ENCODE results near the gene SOBP.

SOBP gene

DNA sequence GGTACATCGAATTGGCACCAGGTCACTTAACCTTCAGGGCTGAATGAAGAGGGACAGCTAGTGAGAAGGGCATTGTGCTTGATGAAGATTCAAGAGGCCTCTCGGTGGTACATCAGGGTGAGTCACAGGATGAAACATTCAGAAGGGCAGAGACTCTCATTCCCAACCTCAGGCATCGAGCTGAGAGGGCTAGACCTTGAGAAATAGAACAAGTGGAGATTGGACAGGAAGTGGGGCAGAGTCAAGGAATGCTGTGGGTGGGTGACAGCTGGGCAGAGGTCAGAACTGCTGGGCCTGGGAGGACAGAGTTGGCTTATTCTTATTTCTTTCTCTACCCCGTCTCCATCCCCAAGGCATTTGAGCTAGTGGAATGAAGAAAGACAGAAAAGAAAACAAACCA, 208.2 kb downstream of the SOBP start:
- H3K27ac ChIP-seq (ENCODE audit: extremely low read depth, low read depth, low read length): no peak overlapping the region
- no peak overlapping the region for H3K4me3 ChIP-seq (ENCODE audit: low read depth, low read length)
- TF ChIP-seq ZNF629 (tag by site-specific recombination; IDR thresholded peaks at IDR 0.05) (no peak), ZNF23 (tag by site-specific recombination; IDR thresholded peaks at IDR 0.05; ENCODE audit: borderline replicate concordance) (no peak), ZNF350 (tag by site-specific recombination; IDR thresholded peaks at IDR 0.05) (no peak), ZNF112 (tag by site-specific recombination; IDR thresholded peaks at IDR 0.05) (no peak), GLIS1 (tag by site-specific recombination; IDR thresholded peaks at IDR 0.05) (no peak), WT1 (tag by site-specific recombination; IDR thresholded peaks at IDR 0.05) (no peak), HOXA7 (CRISPR knock-in tag; IDR thresholded peaks at IDR 0.05; ENCODE audit: borderline replicate concordance) (no peak), ZNF214 (tag by site-specific recombination; IDR thresholded peaks at IDR 0.05; ENCODE audit: borderline replicate concordance) (no peak), ZNF404 (tag by site-specific recombination; IDR thresholded peaks at IDR 0.05) (no peak), ZNF169 (tag by site-specific recombination; IDR thresholded peaks at IDR 0.05) (no peak), ZNF175 (tag by site-specific recombination; IDR thresholded peaks at IDR 0.05) (no peak)
- TF ChIP-seq, protein P1, sequence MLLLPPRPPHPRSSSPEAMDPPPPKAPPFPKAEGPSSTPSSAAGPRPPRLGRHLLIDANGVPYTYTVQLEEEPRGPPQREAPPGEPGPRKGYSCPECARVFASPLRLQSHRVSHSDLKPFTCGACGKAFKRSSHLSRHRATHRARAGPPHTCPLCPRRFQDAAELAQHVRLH (tag by site-specific recombination; IDR thresholded peaks at IDR 0.05): no peak
- TF ChIP-seq, protein P2, sequence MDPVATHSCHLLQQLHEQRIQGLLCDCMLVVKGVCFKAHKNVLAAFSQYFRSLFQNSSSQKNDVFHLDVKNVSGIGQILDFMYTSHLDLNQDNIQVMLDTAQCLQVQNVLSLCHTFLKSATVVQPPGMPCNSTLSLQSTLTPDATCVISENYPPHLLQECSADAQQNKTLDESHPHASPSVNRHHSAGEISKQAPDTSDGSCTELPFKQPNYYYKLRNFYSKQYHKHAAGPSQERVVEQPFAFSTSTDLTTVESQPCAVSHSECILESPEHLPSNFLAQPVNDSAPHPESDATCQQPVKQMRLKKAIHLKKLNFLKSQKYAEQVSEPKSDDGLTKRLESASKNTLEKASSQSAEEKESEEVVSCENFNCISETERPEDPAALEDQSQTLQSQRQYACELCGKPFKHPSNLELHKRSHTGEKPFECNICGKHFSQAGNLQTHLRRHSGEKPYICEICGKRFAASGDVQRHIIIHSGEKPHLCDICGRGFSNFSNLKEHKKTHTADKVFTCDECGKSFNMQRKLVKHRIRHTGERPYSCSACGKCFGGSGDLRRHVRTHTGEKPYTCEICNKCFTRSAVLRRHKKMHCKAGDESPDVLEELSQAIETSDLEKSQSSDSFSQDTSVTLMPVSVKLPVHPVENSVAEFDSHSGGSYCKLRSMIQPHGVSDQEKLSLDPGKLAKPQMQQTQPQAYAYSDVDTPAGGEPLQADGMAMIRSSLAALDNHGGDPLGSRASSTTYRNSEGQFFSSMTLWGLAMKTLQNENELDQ (tag by site-specific recombination; IDR thresholded peaks at IDR 0.05; ENCODE audit: low read depth): no peak
- TF ChIP-seq, protein P3, sequence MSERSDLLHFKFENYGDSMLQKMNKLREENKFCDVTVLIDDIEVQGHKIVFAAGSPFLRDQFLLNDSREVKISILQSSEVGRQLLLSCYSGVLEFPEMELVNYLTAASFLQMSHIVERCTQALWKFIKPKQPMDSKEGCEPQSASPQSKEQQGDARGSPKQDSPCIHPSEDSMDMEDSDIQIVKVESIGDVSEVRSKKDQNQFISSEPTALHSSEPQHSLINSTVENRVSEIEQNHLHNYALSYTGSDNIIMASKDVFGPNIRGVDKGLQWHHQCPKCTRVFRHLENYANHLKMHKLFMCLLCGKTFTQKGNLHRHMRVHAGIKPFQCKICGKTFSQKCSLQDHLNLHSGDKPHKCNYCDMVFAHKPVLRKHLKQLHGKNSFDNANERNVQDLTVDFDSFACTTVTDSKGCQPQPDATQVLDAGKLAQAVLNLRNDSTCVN (tag by site-specific recombination; optimal IDR thresholded peaks at IDR 0.05): no peak
- TF ChIP-seq, protein P4, sequence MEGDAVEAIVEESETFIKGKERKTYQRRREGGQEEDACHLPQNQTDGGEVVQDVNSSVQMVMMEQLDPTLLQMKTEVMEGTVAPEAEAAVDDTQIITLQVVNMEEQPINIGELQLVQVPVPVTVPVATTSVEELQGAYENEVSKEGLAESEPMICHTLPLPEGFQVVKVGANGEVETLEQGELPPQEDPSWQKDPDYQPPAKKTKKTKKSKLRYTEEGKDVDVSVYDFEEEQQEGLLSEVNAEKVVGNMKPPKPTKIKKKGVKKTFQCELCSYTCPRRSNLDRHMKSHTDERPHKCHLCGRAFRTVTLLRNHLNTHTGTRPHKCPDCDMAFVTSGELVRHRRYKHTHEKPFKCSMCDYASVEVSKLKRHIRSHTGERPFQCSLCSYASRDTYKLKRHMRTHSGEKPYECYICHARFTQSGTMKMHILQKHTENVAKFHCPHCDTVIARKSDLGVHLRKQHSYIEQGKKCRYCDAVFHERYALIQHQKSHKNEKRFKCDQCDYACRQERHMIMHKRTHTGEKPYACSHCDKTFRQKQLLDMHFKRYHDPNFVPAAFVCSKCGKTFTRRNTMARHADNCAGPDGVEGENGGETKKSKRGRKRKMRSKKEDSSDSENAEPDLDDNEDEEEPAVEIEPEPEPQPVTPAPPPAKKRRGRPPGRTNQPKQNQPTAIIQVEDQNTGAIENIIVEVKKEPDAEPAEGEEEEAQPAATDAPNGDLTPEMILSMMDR (tag by site-specific recombination; IDR thresholded peaks at IDR 0.05): no peak
- H3K9me3 ChIP-seq (ENCODE audit: control insufficient read depth, insufficient read depth, low read depth, low read length): no peaks in the 10 kb centered on the region
- no peaks in the 10 kb centered on the region for H3K36me3 ChIP-seq (ENCODE audit: control insufficient read depth in 2 of 2, insufficient read depth in 1 of 2, low read length in 2 of 2)
- ChIA-PET CTCF (interaction anchor here (1.3 to 4.3 kb wide), 2 partner anchors 23 to 150 kb away, joined by 3 to 26 read pairs; no protein-coding TSS in a partner anchor), POLR2A (no interaction called here)
- H3K4me1 ChIP-seq (ENCODE audit: control insufficient read depth, insufficient read depth, low read length): no peaks in the 10 kb centered on the region

DNA sequence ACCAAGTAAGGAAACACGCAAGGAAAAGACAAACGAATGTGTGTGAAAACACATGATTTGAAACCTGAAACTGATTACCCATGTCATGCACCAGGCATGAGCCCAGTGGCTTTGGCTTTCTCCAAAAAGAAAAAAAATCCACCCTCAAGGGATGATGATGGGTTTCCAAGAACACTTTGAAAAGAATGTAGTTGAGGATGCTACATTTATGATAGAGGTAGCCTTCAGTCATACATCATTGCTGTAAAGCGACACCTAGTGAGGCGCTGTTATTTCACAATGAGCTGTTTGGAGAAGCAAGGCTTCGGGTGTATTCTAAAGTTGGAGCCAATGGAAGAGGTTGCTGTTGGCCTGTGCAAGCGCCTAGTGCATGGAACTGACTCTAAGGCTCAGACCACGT, 209.3 kb downstream of the SOBP start:
- POLR2A ChIA-PET: interaction anchor here (0.7 kb wide), 1 partner anchor 240 kb away, joined by 4 read pairs; the partner anchor contains the start of gene PDSS2
- no peaks in the 10 kb centered on the region for H3K36me3 ChIP-seq (ENCODE audit: control insufficient read depth in 2 of 2, insufficient read depth in 1 of 2, low read length in 2 of 2)
- CTCF ChIA-PET: interaction anchor here (0.5 to 4.3 kb wide), 5 partner anchors 20 to 427 kb away, joined by 3 to 26 read pairs (median 3); no protein-coding TSS in a partner anchor
- no peaks in the 10 kb centered on the region for H3K4me1 ChIP-seq (ENCODE audit: control insufficient read depth, insufficient read depth, low read length)
- no peak overlapping the region for H3K4me3 ChIP-seq (ENCODE audit: low read depth, low read length)
- H3K27ac ChIP-seq (ENCODE audit: extremely low read depth, low read depth, low read length): no peak overlapping the region
- H3K9me3 ChIP-seq (ENCODE audit: control insufficient read depth, insufficient read depth, low read depth, low read length): no peaks in the 10 kb centered on the region
- TF ChIP-seq, protein P5, sequence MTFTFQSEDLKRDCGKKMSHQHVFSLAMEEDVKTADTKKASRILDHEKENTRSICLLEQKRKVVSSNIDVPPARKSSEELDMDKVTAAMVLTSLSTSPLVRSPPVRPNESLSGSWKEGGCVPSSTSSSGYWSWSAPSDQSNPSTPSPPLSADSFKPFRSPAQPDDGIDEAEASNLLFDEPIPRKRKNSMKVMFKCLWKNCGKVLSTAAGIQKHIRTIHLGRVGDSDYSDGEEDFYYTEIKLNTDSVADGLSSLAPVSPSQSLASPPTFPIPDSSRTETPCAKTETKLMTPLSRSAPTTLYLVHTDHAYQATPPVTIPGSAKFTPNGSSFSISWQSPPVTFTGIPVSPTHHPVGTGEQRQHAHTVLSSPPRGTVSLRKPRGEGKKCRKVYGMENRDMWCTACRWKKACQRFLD (tag by site-specific recombination; IDR thresholded peaks at IDR 0.05): no peak
- TF ChIP-seq ZNF354C (tag by site-specific recombination; IDR thresholded peaks at IDR 0.05; ENCODE audit: borderline replicate concordance, low read depth) (no peak), ZNF24 (tag by site-specific recombination; IDR thresholded peaks at IDR 0.05) (no peak), ZSCAN30 (tag by site-specific recombination; IDR thresholded peaks at IDR 0.05) (no peak), ZNF174 (tag by site-specific recombination; IDR thresholded peaks at IDR 0.05) (no peak), ZNF677 (tag by site-specific recombination; IDR thresholded peaks at IDR 0.05) (no peak), ZBTB8A (tag by site-specific recombination; IDR thresholded peaks at IDR 0.05) (no peak), MYNN (tag by site-specific recombination; IDR thresholded peaks at IDR 0.05; ENCODE audit: borderline replicate concordance) (no peak), ZNF837 (tag by site-specific recombination; IDR thresholded peaks at IDR 0.05) (no peak)
- TF ChIP-seq, protein P6, sequence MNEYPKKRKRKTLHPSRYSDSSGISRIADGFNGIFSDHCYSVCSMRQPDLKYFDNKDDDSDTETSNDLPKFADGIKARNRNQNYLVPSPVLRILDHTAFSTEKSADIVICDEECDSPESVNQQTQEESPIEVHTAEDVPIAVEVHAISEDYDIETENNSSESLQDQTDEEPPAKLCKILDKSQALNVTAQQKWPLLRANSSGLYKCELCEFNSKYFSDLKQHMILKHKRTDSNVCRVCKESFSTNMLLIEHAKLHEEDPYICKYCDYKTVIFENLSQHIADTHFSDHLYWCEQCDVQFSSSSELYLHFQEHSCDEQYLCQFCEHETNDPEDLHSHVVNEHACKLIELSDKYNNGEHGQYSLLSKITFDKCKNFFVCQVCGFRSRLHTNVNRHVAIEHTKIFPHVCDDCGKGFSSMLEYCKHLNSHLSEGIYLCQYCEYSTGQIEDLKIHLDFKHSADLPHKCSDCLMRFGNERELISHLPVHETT (tag by site-specific recombination; IDR thresholded peaks at IDR 0.05): no peak
- TF ChIP-seq, protein P7, sequence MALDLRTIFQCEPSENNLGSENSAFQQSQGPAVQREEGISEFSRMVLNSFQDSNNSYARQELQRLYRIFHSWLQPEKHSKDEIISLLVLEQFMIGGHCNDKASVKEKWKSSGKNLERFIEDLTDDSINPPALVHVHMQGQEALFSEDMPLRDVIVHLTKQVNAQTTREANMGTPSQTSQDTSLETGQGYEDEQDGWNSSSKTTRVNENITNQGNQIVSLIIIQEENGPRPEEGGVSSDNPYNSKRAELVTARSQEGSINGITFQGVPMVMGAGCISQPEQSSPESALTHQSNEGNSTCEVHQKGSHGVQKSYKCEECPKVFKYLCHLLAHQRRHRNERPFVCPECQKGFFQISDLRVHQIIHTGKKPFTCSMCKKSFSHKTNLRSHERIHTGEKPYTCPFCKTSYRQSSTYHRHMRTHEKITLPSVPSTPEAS (tag by site-specific recombination; IDR thresholded peaks at IDR 0.05): no peak

Measured in HEK293 (cell line).